B cell (primary cell): ENCODE measurements around the gene DTL. TPM values are rescaled to one million over a fixed set of nuclear protein-coding genes. Genes with fewer than 3 reads are reported as not detected.
"Not testable (repeated sequence)": the region's sequence is repeated elsewhere in the genome, so short reads cannot be mapped to it uniquely, and the experiment has no call there.

Experiments used
- ATAC-seq: fragments of 200-7000 bp; cut with Tn5 transposase; one replicate; pipeline ENCODE4 v1.10.0; 2021; ENCODE audit warnings: low read depth, mild to moderate bottlenecking, moderate number of reproducible peaks, moderate library complexity
- CTCF ChIA-PET: fragments of 350-600 bp; sonication (Branson Sonifier 250); formaldehyde crosslinking; loops from one replicate; lab custom pipeline; 2021; ENCODE audit warnings: antibody characterized with exemption, inconsistent platforms; lab: Charles Lee
- POLR2A ChIA-PET: fragments of 350-600 bp; sonication (Branson Sonifier 250); formaldehyde crosslinking; loops from one replicate; lab custom pipeline; 2021; ENCODE audit warnings: antibody characterized with exemption; lab: Charles Lee
- DNase-seq: peaks from one replicate; pipeline ENCODE4 v3.0.0; 2013
- H2AFZ ChIP-seq: 2 replicates; pipeline ENCODE4 v1.6.1; 2012; ENCODE audit warnings: mild to moderate bottlenecking, low read depth, low read length; ENCODE audit not compliant: insufficient read depth, poor library complexity, severe bottlenecking
- H3K27ac ChIP-seq, 2 donors: 1 replicate in 1 of 2; 2 replicates in 1 of 2; pipeline ENCODE4 v1.5.1; 2012 to 2013; ENCODE audit warnings: low read length in 2 of 2, mild to moderate bottlenecking in 2 of 2, moderate library complexity in 1 of 2
- H3K27me3 ChIP-seq, 4 experiments: fragments of 200-600 bp in 1 of 4; sonication (generic) in 1 of 4; replicated peaks in 1 of 4; 1 replicate in 2 of 4; 2 replicates in 2 of 4; pipeline versions ENCODE4 v1.6.1 to v1.7.0; 2013 to 2016; ENCODE audit warnings: low read length in 3 of 4, mild to moderate bottlenecking in 2 of 4, mixed read lengths in 1 of 4, moderate library complexity in 1 of 4; ENCODE audit not compliant: insufficient read depth in 4 of 4, control insufficient read depth in 3 of 4; ENCODE audit errors: control extremely low read depth in 1 of 4
- H3K36me3 ChIP-seq, 2 experiments: replicated peaks in 1 of 2; 1 replicate in 1 of 2; 2 replicates in 1 of 2; pipeline versions ENCODE4 v1.6.1 to v1.7.1; 2013; ENCODE audit warnings: low read length in 1 of 2; ENCODE audit not compliant: insufficient read depth in 2 of 2, control insufficient read depth in 1 of 2; ENCODE audit errors: control extremely low read depth in 1 of 2, extremely low read depth in 1 of 2
- H3K4me1 ChIP-seq, 2 donors: fragments of 200-600 bp in 1 of 2; sonication (generic) in 1 of 2; 1 replicate in 1 of 2; 2 replicates in 1 of 2; pipeline versions ENCODE4 v1.5.1 to v1.6.1; 2013 to 2017; ENCODE audit warnings: low read length in 2 of 2; ENCODE audit not compliant: control insufficient read depth in 2 of 2, insufficient read depth in 2 of 2
- H3K4me2 ChIP-seq: replicated peaks from 2 replicates; pipeline ENCODE3; 2012; ENCODE audit warnings: mild to moderate bottlenecking, low read depth, low read length; ENCODE audit not compliant: poor library complexity, severe bottlenecking
- H3K4me3 ChIP-seq, 5 experiments: fragments of 200-600 bp in 1 of 5; sonication (generic) in 1 of 5; 1 replicate in 3 of 5; 2 replicates in 2 of 5; pipeline versions ENCODE4 v1.5.1 to v1.7.0; 2011 to 2016; ENCODE audit warnings: low read length in 4 of 5, mild to moderate bottlenecking in 4 of 5, low read depth in 2 of 5, control low read depth in 1 of 5, moderate library complexity in 1 of 5; ENCODE audit not compliant: insufficient read depth in 1 of 5; ENCODE audit errors: control extremely low read depth in 1 of 5, extremely low read depth in 1 of 5
- H3K79me2 ChIP-seq: fragments of 200-600 bp; sonication (generic); one replicate; pipeline ENCODE4 v1.6.0; 2016; ENCODE audit warnings: low read length; ENCODE audit not compliant: control insufficient read depth, insufficient read depth
- H3K9ac ChIP-seq: fragments of 200-600 bp; sonication (generic); 2 replicates; pipeline ENCODE4 v1.6.1; 2017; ENCODE audit warnings: mild to moderate bottlenecking, low read length, moderate library complexity
- H3K9me3 ChIP-seq, 3 donors: one replicate each; pipeline versions ENCODE4 v1.6.1 to v1.7.1; 2013; ENCODE audit warnings: low read length in 2 of 3; ENCODE audit not compliant: control insufficient read depth in 2 of 3, insufficient read depth in 1 of 3; ENCODE audit errors: control extremely low read depth in 1 of 3
- H4K20me1 ChIP-seq: 2 replicates; pipeline ENCODE4 v1.6.0; 2012; ENCODE audit warnings: mild to moderate bottlenecking, low read length; ENCODE audit not compliant: insufficient read depth, control insufficient read depth, poor library complexity, severe bottlenecking
- H3K27ac Mint-ChIP-seq: one replicate; pipeline ENCODE4 v1.8.0; 2021; ENCODE audit warnings: mixed read lengths
- H3K27me3 Mint-ChIP-seq: one replicate; pipeline ENCODE4 v1.8.0; 2021; ENCODE audit warnings: mixed read lengths
- H3K4me1 Mint-ChIP-seq: one replicate; pipeline ENCODE4 v1.8.0; 2021; ENCODE audit warnings: mixed read lengths
- H3K4me3 Mint-ChIP-seq: one replicate; pipeline ENCODE4 v1.8.0; 2021; ENCODE audit warnings: mixed read lengths
- H3K9me3 Mint-ChIP-seq: one replicate; pipeline ENCODE4 v1.8.0; 2022; ENCODE audit warnings: mixed read lengths; ENCODE audit not compliant: insufficient read depth
- EZH2 ChIP-seq: IDR thresholded peaks from 2 replicates; pipeline ENCODE4 v1.6.1; 2012; ENCODE audit warnings: borderline replicate concordance, low read depth, mild to moderate bottlenecking, moderate library complexity, low read length; ENCODE audit not compliant: insufficient read depth, poor library complexity, severe bottlenecking
- WGBS: methylation state at CpG from one replicate; pipeline ENCODE4 v1.1.5; 2013; ENCODE audit warnings: missing lambda C conversion rate; ENCODE audit not compliant: insufficient coverage; 5-methylcytosine and 5-hydroxymethylcytosine counted together
- intact Hi-C: fragments of 100-400 bp; cut with micrococcal nuclease; formaldehyde crosslinking; loops from one replicate; pipeline ENCODE4 v1.10.0; 2022
- polyA plus RNA-seq: library from polyadenylated mRNA; depleted of rRNA; stranded (reverse); fragments of >200 nt; gene quantifications from 2 replicates; pipeline ENCODE4 v1.2.3, GENCODE V29; 2012
- total RNA-seq, 2 donors: library from RNA; stranded (reverse); fragments of 120-200 nt in 1 of 2; gene quantifications; 1 replicate in 1 of 2; 2 replicates in 1 of 2; pipeline versions ENCODE4 v1.2.3 to v1.2.4, GENCODE V29; 2013 to 2022
- TF ChIP-seq, protein P1 (sequence below): fragments of 200-600 bp; IDR thresholded peaks from one replicate; pipeline ENCODE4 v1.8.0; 2022; ENCODE audit warnings: antibody characterized with exemption, mild to moderate bottlenecking

DTL gene
- total and polyA plus RNA-seq, 2 donors (not counting 1 experiment from before 2014, with no cell fraction given), result 0.37 to 0.39 TPM

DNA sequence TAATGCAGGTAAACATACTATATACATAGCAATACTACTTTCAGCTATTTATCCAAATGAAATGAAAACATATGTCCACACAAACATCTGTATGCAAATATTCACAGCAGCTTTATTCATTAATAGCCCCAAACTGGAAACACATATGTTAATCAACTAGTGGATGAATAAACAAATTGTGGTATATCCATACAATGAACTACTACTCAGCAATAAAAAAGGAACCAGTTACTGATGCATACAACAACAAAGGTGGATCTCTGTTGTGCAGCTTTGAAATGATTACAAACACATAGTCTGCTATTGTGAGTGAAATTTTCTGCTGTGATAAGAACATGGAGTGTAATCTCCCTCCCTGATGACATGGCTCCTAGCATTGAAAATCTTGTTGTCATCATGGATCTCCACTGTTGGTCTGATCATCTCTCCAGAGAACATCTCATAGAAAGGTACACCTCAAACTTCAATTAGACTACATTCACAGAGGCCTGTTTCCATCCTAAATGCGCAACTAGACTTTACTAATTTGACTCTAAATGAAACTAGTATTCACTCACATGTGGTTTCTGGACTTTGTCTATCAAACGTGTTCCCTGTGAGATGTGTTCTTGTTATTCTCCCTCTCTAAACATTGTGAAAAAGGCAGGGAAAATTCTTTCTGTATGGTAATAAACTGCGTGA lies 10.9 kb upstream of the DTL start:
- Histone ChIP-seq H3K4me2 (no peak overlapping the region), H3K4me3 (no peak overlapping the region), H2AFZ (no peak overlapping the region), H3K9me3 (peaks cover 0 to 4% (median 0%) of the 10 kb centered on the region in 3 donors), H4K20me1 (peaks cover 5% of the 10 kb centered on the region), H3K9ac (no peak overlapping the region), H3K27me3 (no peaks in the 10 kb centered on the region), H3K79me2 (peaks cover 49% of the 10 kb centered on the region), H3K4me1 (no peaks in the 10 kb centered on the region), H3K36me3 (peaks cover 0 to 4% of the 10 kb centered on the region in 2 experiments), H3K27ac (no peak overlapping the region)
- TF ChIP-seq, protein P1, sequence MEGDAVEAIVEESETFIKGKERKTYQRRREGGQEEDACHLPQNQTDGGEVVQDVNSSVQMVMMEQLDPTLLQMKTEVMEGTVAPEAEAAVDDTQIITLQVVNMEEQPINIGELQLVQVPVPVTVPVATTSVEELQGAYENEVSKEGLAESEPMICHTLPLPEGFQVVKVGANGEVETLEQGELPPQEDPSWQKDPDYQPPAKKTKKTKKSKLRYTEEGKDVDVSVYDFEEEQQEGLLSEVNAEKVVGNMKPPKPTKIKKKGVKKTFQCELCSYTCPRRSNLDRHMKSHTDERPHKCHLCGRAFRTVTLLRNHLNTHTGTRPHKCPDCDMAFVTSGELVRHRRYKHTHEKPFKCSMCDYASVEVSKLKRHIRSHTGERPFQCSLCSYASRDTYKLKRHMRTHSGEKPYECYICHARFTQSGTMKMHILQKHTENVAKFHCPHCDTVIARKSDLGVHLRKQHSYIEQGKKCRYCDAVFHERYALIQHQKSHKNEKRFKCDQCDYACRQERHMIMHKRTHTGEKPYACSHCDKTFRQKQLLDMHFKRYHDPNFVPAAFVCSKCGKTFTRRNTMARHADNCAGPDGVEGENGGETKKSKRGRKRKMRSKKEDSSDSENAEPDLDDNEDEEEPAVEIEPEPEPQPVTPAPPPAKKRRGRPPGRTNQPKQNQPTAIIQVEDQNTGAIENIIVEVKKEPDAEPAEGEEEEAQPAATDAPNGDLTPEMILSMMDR, result no peak
- TF ChIP-seq EZH2, result no peak
- no peak overlapping the region for H3K4me3 Mint-ChIP-seq
- WGBS, result no CpG with 5 or more reads among the region's 3 CpGs
- ChIA-PET CTCF (interaction anchor here (1.2 kb wide), 1 partner anchor 11 kb away, joined by 5 read pairs; the partner anchor contains the start of genes DTL and INTS7), POLR2A (no interaction called here)
- intact Hi-C loops, result no loop called here
- no peak overlapping the region for H3K27ac Mint-ChIP-seq
- peaks cover 2% of the 10 kb centered on the region for H3K9me3 Mint-ChIP-seq
- ATAC-seq (no peak), DNase-seq (no peak)
- no peaks in the 10 kb centered on the region for H3K27me3 Mint-ChIP-seq
- H3K4me1 Mint-ChIP-seq, result peaks cover 7% of the 10 kb centered on the region

- H3K27me3 Mint-ChIP-seq, H3K9ac ChIP-seq, H3K4me2 ChIP-seq, H3K4me3 ChIP-seq, H3K27ac ChIP-seq, intact Hi-C loops, H3K27ac Mint-ChIP-seq, H3K9me3 Mint-ChIP-seq, H2AFZ ChIP-seq, H3K9me3 ChIP-seq, H3K4me1 ChIP-seq, H3K36me3 ChIP-seq, POLR2A ChIA-PET, H3K4me3 Mint-ChIP-seq, H3K27me3 ChIP-seq, DNase-seq, ATAC-seq: not testable (repeated sequence)
- Histone ChIP-seq H4K20me1 (peaks cover 18% of the 10 kb centered on the region), H3K79me2 (peaks cover 80% of the 10 kb centered on the region)
- CTCF ChIA-PET, result interaction anchor here (0.6 to 2.2 kb wide), 3 partner anchors 8 to 347 kb away, joined by 3 to 8 read pairs (median 5); partner anchors contain the start of genes DTL and INTS7
- H3K4me1 Mint-ChIP-seq, result peaks cover 29% of the 10 kb centered on the region
- WGBS, result 100% methylated on average over 6 of the region's 10 CpGs
These were observed 7.8 kb upstream of the DTL start for GRCh38 chr1:212027727-212028126.
